ENCODE data around the gene NDUFV3.

Gene NDUFV3

GRCh38 chr21:42858957-42859890 is 33.9 kb upstream of the NDUFV3 start:
- TF ChIP-seq CTCF (IDR thresholded peaks at IDR 0.05), result no peak
- no peak overlapping the region for H3K27ac ChIP-seq
- DNase-seq (ENCODE audit: low spot score), result no peak
- no peak overlapping the region for H3K4me3 ChIP-seq

- no peak for DNase-seq (ENCODE audit: low spot score)
- H3K4me3 ChIP-seq, result no peak overlapping the region
- no peak overlapping the region for H3K27ac ChIP-seq
- TF ChIP-seq CTCF (IDR thresholded peaks at IDR 0.05), result no peak
These were observed 33.2 kb upstream of the NDUFV3 start for GRCh38 chr21:42859891-42860230.

GRCh38 chr21:42860345-42860744 is 32.8 kb upstream of the NDUFV3 start:
- no peak for TF ChIP-seq CTCF (IDR thresholded peaks at IDR 0.05)
- Histone ChIP-seq H3K27ac (no peak overlapping the region), H3K4me3 (no peak overlapping the region)
- DNase-seq (ENCODE audit: low spot score), result no peak

GRCh38 chr21:42861311-42861847 is 31.7 kb upstream of the NDUFV3 start:
- TF ChIP-seq CTCF (IDR thresholded peaks at IDR 0.05), result no peak
- DNase-seq (ENCODE audit: low spot score), result no peak
- H3K27ac ChIP-seq, result no peak overlapping the region

GRCh38 chr21:42861848-42862400 is 31.2 kb upstream of the NDUFV3 start:
- no peak for DNase-seq (ENCODE audit: low spot score)
- H3K27ac ChIP-seq, result no peak overlapping the region
- H3K4me3 ChIP-seq, result no peak overlapping the region
- no peak for TF ChIP-seq CTCF (IDR thresholded peaks at IDR 0.05)

More at GRCh38 chr21:42861311-42861847, 31.7 kb upstream of the NDUFV3 start:
- H3K4me3 ChIP-seq, result no peak overlapping the region

- no peak for DNase-seq (ENCODE audit: low spot score)
- H3K27ac ChIP-seq, result no peak overlapping the region
- H3K4me3 ChIP-seq, result no peak overlapping the region
- TF ChIP-seq CTCF (IDR thresholded peaks at IDR 0.05), result no peak
These were observed 30.2 kb upstream of the NDUFV3 start for GRCh38 chr21:42862774-42863503.
